ENCODE measurements around the gene MORF4L2.

MORF4L2 gene

DNA sequence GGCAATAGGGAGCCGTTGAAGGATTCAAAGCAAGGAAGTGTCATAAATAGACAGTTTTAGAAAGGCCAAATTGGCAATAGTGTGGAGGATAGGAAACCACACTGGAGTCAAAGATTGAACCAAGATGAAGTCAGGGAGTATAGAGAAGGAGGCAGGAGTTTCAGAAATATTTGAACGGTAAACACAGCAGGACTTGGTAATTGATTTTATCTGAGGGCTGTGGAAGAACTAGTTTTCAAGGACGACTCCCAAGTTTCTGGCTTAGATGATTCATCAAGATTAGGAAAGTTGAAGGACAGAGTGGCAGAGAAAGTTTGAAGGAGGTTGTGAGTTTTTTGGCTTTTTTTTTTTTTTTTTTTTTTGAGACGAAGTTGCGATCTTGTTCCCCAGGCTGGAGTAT, 12.7 kb upstream of the MORF4L2 start:
- TF ChIP-seq, protein P1, sequence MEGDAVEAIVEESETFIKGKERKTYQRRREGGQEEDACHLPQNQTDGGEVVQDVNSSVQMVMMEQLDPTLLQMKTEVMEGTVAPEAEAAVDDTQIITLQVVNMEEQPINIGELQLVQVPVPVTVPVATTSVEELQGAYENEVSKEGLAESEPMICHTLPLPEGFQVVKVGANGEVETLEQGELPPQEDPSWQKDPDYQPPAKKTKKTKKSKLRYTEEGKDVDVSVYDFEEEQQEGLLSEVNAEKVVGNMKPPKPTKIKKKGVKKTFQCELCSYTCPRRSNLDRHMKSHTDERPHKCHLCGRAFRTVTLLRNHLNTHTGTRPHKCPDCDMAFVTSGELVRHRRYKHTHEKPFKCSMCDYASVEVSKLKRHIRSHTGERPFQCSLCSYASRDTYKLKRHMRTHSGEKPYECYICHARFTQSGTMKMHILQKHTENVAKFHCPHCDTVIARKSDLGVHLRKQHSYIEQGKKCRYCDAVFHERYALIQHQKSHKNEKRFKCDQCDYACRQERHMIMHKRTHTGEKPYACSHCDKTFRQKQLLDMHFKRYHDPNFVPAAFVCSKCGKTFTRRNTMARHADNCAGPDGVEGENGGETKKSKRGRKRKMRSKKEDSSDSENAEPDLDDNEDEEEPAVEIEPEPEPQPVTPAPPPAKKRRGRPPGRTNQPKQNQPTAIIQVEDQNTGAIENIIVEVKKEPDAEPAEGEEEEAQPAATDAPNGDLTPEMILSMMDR (IDR thresholded peaks at IDR 0.05; ENCODE audit: low read depth, low read length): no peak
- H3K4me3 ChIP-seq (ENCODE audit: low read depth, low read length): no peak overlapping the region

DNA sequence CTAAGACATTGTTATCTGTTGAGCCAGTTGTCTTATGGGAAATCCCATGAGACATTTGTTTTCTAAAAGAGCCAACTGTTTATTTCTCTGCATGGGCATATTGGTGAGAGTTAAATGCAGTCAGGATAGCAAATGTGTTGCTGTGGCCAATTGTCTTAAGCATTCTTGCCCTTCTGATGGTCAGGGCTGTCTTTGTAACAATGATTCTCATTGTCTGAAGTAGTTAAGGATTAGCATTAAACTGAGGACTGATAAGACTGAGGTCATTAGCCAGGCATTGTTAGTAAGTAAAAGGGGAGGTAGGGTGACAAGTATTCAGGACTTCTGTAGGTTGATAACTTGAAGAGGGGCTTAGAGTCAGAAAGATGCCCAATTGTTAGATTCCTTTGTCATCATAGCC, 11.2 kb upstream of the MORF4L2 start:
- TF ChIP-seq, protein P1 (IDR thresholded peaks at IDR 0.05; ENCODE audit: low read depth, low read length): no peak
- H3K4me3 ChIP-seq (ENCODE audit: low read depth, low read length): no peak overlapping the region

DNA sequence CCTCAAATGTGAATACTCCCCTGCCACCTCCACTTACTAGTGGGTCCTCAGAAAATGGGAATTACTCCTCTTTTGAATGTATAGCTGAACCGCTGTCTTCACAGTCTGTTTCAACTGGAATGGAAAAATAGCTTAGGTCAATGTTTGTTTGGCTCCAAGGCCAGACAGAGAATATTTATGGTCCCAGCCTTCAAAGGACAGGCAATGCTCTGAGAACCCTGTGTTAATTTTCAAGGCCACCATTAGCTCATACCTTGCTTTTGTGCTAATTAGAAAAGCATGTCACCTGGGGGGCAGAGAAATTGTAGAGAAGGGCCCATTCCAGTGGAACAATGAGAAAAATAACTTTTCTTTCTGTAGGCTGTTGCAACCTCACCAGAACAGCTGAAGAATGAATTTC, 4.6 kb upstream of the MORF4L2 start:
- no peak overlapping the region for H3K4me3 ChIP-seq (ENCODE audit: low read depth, low read length)
- TF ChIP-seq, protein P1 (IDR thresholded peaks at IDR 0.05; ENCODE audit: low read depth, low read length): no peak

DNA sequence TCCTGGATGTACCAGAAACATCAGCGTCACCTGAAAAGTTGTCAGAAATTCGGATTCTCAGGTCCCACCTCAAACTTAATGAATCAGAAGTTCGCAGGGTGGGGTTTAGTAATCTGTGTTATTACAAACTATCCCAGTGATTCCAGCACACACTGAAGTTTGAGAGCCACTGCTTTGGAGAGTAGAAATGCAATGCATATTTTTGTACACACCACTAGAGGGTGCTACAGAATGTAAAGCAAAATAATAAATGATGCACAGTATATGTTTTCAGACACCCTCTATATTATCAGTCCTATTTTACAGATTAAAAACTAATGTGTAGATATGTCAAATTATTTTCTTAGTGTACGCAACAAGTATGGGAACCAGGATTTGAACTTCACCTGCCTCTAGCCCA, 2.4 kb upstream of the MORF4L2 start:
- TF ChIP-seq, protein P1 (IDR thresholded peaks at IDR 0.05; ENCODE audit: low read depth, low read length): no peak; the same call in 1 of the 2 replicates
- H3K4me3 ChIP-seq (ENCODE audit: low read depth, low read length): no peak overlapping the region

DNA sequence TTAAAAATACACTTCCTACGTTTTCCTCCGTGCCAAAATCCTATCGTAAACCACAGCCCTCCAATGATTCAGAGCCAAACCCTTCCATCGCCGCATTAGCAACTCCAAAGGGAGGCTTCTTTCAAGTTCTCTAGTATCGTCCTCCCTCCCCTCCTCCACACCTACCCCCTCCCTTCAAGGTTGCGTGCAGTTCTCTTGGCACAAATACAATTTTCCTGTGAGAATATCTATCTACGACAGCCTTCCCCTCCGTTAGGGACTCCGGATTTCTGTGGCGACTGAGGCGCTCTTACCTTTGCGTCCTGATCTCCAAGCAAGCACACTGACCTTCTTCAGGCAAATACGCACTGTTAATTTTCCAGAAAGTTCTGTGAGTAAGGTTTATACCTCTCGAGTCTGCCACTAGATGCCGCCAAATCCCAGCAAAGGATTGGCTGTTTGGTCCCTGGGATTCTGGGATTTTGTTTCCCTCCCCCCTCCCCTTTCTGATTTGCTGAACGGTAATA, 1.2 kb upstream of the MORF4L2 start:
- peak overlapping the region; percentile 70 for H3K4me3 ChIP-seq (ENCODE audit: low read depth, low read length)
- TF ChIP-seq, protein P1 (IDR thresholded peaks at IDR 0.05; ENCODE audit: low read depth, low read length): peak; percentile 51; the same call in 1 of the 2 replicates

DNA sequence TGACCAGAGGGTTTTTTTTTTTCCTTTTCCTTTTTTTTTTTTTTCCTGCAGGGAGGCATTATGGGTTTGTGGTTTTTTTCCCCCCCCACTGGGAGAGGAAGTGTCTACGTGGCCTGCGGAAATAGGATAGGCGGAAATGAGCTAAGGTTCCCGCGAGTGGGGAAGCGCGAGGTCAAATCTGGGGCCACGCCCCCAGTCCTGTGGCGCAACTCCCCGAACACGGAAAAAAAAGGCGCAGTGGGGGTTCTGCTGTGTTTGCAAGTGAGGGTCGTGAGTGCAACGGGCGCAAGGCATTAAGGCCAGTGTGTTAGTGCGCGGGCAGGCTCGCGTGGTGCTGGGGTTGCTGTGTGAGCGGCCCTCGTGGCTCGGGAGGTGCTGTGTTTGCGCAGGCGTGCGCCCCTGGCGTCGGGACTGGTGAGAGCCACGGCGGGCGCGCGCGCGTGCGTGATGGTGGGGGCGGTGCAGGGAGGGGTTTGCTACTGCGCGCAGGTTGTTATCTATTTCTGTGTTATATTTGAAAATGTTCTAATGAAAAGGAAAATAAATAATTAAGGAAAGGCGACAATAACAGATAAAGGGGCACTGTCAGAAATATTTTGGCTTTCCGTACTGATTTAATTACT, 685 bp upstream of the MORF4L2 start:
- H3K4me3 ChIP-seq (ENCODE audit: low read depth, low read length): peak overlapping the region; percentile 70
- TF ChIP-seq, protein P1 (IDR thresholded peaks at IDR 0.05; ENCODE audit: low read depth, low read length): peak; percentile 28; the same call in 1 of the 2 replicates

DNA sequence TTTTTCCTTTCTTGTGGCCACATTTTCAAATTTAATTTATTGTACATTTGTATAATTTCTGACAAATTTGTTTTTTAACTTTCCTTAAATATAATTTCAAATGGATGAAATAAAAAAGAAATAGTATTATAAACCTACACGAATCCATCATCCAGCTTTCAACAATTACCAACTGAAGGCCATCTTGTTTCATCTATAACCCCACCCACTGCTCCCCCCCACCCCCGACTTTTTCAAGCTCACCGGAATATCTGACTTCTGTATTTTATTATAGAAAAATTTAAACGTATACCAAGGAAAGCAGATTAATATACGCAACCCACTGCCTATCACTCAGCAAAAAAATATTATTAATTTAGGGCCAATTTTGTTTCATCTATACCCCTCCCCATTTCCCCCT, 1.1 kb downstream of the MORF4L2 start:
- TF ChIP-seq, protein P1 (IDR thresholded peaks at IDR 0.05; ENCODE audit: low read depth, low read length): no peak
- H3K4me3 ChIP-seq (ENCODE audit: low read depth, low read length): peak overlapping the region; percentile 76

Measured in WI38 (cell line).